GM23338 (cell line): ENCODE measurements around the gene RNF151. TPM values are rescaled to one million over a fixed set of nuclear protein-coding genes. Genes with fewer than 3 reads are reported as not detected.
A peak's percentile ranks its signal among the peaks of the same experiment; 100 is the strongest.

Experiments used
- ATAC-seq: fragments of 200-7000 bp; cut with Tn5 transposase; 3 replicates; pipeline ENCODE4 v1.9.1; 2020
- DNase-seq: peaks from one replicate; pipeline ENCODE4 v3.0.0-alpha.2; 2015; ENCODE audit warnings: low spot score
- H2AFZ ChIP-seq: fragments of 200-600 bp; sonication (generic); 2 replicates; pipeline ENCODE4 v1.8.0; 2016; ENCODE audit warnings: antibody characterized with exemption, mild to moderate bottlenecking, moderate library complexity
- H3F3A ChIP-seq: fragments of 200-600 bp; sonication (generic); replicated peaks from 2 replicates; pipeline ENCODE4 v1.8.0; 2017; ENCODE audit warnings: antibody characterized with exemption, mixed run types, low read depth
- H3K27ac ChIP-seq: fragments of 200-600 bp; sonication (generic); 2 replicates; pipeline ENCODE4 v1.6.1; 2016; ENCODE audit warnings: low read depth
- H3K27me3 ChIP-seq: fragments of 200-600 bp; sonication (generic); 2 replicates; pipeline ENCODE4 v1.8.0; 2016; ENCODE audit warnings: mild to moderate bottlenecking, mixed run types, moderate library complexity; ENCODE audit not compliant: insufficient read depth
- H3K36me3 ChIP-seq: fragments of 200-600 bp; sonication (generic); 2 replicates; pipeline ENCODE4 v1.8.0; 2016; ENCODE audit warnings: mild to moderate bottlenecking; ENCODE audit not compliant: insufficient read depth
- H3K4me1 ChIP-seq: fragments of 200-600 bp; sonication (generic); 2 replicates; pipeline ENCODE4 v1.8.0; 2016; ENCODE audit warnings: mild to moderate bottlenecking, moderate library complexity; ENCODE audit not compliant: insufficient read depth
- H3K4me2 ChIP-seq: fragments of 200-600 bp; sonication (generic); 2 replicates; pipeline ENCODE4 v1.7.1; 2017; ENCODE audit warnings: mixed run types
- H3K4me3 ChIP-seq: fragments of 200-600 bp; sonication (generic); 2 replicates; pipeline ENCODE4 v1.6.1; 2016; ENCODE audit warnings: mixed run types
- H3K79me2 ChIP-seq: fragments of 200-600 bp; sonication (generic); replicated peaks from 2 replicates; pipeline ENCODE4 v1.8.0; 2017; ENCODE audit warnings: mild to moderate bottlenecking; ENCODE audit not compliant: insufficient read depth
- H3K9me2 ChIP-seq: fragments of 200-600 bp; sonication (generic); 2 replicates; pipeline ENCODE4 v1.8.0; 2017; ENCODE audit not compliant: insufficient read depth
- H4K20me1 ChIP-seq: fragments of 200-600 bp; sonication (generic); replicated peaks from 2 replicates; pipeline ENCODE4 v1.8.0; 2017; ENCODE audit warnings: mild to moderate bottlenecking; ENCODE audit not compliant: insufficient read depth
- H3K27ac Mint-ChIP-seq: 2 replicates; pipeline ENCODE4 v1.8.0; 2020; ENCODE audit warnings: inconsistent platforms, mild to moderate bottlenecking, moderate library complexity, mixed read lengths
- H3K27me3 Mint-ChIP-seq: 3 replicates; pipeline ENCODE4 v1.8.0; 2022; ENCODE audit warnings: low read depth, mild to moderate bottlenecking, moderate library complexity, mixed read lengths, inconsistent platforms; ENCODE audit not compliant: insufficient read depth, poor library complexity
- H3K36me3 Mint-ChIP-seq: 3 replicates; pipeline ENCODE4 v1.8.0; 2021; ENCODE audit warnings: low read depth, mild to moderate bottlenecking, inconsistent platforms, moderate library complexity, mixed read lengths
- H3K4me1 Mint-ChIP-seq: 3 replicates; pipeline ENCODE4 v1.8.0; 2020; ENCODE audit warnings: mild to moderate bottlenecking, inconsistent platforms, mixed read lengths
- H3K4me3 Mint-ChIP-seq: 3 replicates; pipeline ENCODE4 v1.8.0; 2021; ENCODE audit warnings: moderate library complexity, mild to moderate bottlenecking, inconsistent platforms, mixed read lengths
- H3K9me3 Mint-ChIP-seq: 3 replicates; pipeline ENCODE4 v1.8.0; 2020; ENCODE audit warnings: moderate library complexity, mild to moderate bottlenecking, inconsistent platforms, mixed read lengths
- CREB1 ChIP-seq: fragments of 250-450 bp; sonication (Bioruptor Pico); IDR thresholded peaks from 2 replicates; pipeline ENCODE4 v1.5.0; 2020; ENCODE audit warnings: low read depth, mild to moderate bottlenecking, moderate library complexity
- EZH2 ChIP-seq: fragments of 200-600 bp; sonication (generic); IDR thresholded peaks from one replicate; pipeline ENCODE4 v1.8.0; 2017; ENCODE audit warnings: antibody characterized with exemption, mild to moderate bottlenecking, low read depth; ENCODE audit not compliant: unreplicated experiment
- EZH2phosphoT487 ChIP-seq: fragments of 200-600 bp; sonication (generic); IDR thresholded peaks from one replicate; pipeline ENCODE4 v1.8.1; 2018; ENCODE audit warnings: antibody characterized with exemption; ENCODE audit not compliant: unreplicated experiment
- JUNB ChIP-seq: IDR thresholded peaks from one replicate; pipeline ENCODE4 v1.6.1; 2016; ENCODE audit warnings: antibody characterized with exemption; ENCODE audit not compliant: unreplicated experiment
- NANOG ChIP-seq: IDR thresholded peaks from 2 replicates; pipeline ENCODE4 v1.6.1; 2016; ENCODE audit warnings: antibody characterized with exemption, borderline replicate concordance
- POLR2AphosphoS5 ChIP-seq: IDR thresholded peaks from 2 replicates; pipeline ENCODE4 v1.6.1; 2016; ENCODE audit warnings: antibody characterized with exemption, low read depth
- STAT1 ChIP-seq: IDR thresholded peaks from one replicate; pipeline ENCODE4 v1.6.1; 2016; ENCODE audit warnings: antibody characterized with exemption; ENCODE audit not compliant: unreplicated experiment
- ZNF114 ChIP-seq: fragments of 250-450 bp; sonication (Bioruptor Pico); IDR thresholded peaks from 2 replicates; pipeline ENCODE4 v1.5.0; 2020; ENCODE audit warnings: mild to moderate bottlenecking, moderate library complexity
- ZNF331 ChIP-seq: fragments of 250-450 bp; sonication (Bioruptor Pico); IDR thresholded peaks from 2 replicates; pipeline ENCODE4 v1.5.0; 2020; ENCODE audit warnings: low read depth, mild to moderate bottlenecking, moderate library complexity
- polyA plus RNA-seq: library from polyadenylated mRNA; unstranded; fragments of >200 nt; fragmentation: Nextera tagmentation; extraction: Ambion mirVana; gene quantifications from 2 replicates; pipeline ENCODE4 v1.2.1, GENCODE V29; 2016
- total RNA-seq: library from RNA; depleted of rRNA; stranded (reverse); fragments of >200 nt; shearing (Covaris generic); gene quantifications from 2 replicates; pipeline ENCODE4 v1.2.3, GENCODE V29; 2014
- TF ChIP-seq, protein P1 (sequence below), 2 experiments: fragments of 200-600 bp in 1 of 2; sonication (generic) in 1 of 2; conservative IDR thresholded peaks; 2 replicates each; pipeline versions ENCODE4 v1.5.1 to v1.6.1; 2016 to 2017; ENCODE audit warnings: antibody characterized with exemption in 2 of 2, low read depth in 2 of 2, mild to moderate bottlenecking in 2 of 2, moderate library complexity in 1 of 2
- TF ChIP-seq, protein P2 (sequence below): IDR thresholded peaks from one replicate; pipeline ENCODE4 v1.6.1; 2018; ENCODE audit warnings: antibody characterized with exemption; ENCODE audit not compliant: unreplicated experiment
- TF ChIP-seq, protein P3 (sequence below): IDR thresholded peaks from 2 replicates; pipeline ENCODE4 v1.6.1; 2016; ENCODE audit warnings: antibody characterized with exemption

RNF151 gene
- total and polyA plus RNA-seq, 2 experiments from 2014 or later, result not detected

DNA sequence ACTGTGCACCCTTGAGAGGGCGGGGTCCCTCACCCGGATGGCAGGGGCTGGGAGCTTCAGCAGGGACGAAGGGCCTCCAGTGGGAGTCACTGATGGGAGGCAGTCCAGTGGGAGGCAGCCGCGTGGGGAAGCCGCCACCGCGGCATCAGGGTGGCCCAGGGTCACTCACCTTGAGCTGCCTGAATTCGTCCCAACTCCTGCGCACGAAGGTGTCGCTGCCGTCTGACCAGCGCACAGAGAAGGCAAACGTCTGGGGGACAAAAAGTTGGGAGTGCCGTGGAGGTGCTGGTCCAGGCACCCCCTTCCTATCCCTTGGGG is 14.1 kb downstream of the RNF151 start (continued):
- TF ChIP-seq, protein P1, sequence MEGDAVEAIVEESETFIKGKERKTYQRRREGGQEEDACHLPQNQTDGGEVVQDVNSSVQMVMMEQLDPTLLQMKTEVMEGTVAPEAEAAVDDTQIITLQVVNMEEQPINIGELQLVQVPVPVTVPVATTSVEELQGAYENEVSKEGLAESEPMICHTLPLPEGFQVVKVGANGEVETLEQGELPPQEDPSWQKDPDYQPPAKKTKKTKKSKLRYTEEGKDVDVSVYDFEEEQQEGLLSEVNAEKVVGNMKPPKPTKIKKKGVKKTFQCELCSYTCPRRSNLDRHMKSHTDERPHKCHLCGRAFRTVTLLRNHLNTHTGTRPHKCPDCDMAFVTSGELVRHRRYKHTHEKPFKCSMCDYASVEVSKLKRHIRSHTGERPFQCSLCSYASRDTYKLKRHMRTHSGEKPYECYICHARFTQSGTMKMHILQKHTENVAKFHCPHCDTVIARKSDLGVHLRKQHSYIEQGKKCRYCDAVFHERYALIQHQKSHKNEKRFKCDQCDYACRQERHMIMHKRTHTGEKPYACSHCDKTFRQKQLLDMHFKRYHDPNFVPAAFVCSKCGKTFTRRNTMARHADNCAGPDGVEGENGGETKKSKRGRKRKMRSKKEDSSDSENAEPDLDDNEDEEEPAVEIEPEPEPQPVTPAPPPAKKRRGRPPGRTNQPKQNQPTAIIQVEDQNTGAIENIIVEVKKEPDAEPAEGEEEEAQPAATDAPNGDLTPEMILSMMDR (conservative IDR thresholded peaks at IDR 0.05; ENCODE audit: low read depth in 2 of 2), result no peak
- TF ChIP-seq, protein P2, sequence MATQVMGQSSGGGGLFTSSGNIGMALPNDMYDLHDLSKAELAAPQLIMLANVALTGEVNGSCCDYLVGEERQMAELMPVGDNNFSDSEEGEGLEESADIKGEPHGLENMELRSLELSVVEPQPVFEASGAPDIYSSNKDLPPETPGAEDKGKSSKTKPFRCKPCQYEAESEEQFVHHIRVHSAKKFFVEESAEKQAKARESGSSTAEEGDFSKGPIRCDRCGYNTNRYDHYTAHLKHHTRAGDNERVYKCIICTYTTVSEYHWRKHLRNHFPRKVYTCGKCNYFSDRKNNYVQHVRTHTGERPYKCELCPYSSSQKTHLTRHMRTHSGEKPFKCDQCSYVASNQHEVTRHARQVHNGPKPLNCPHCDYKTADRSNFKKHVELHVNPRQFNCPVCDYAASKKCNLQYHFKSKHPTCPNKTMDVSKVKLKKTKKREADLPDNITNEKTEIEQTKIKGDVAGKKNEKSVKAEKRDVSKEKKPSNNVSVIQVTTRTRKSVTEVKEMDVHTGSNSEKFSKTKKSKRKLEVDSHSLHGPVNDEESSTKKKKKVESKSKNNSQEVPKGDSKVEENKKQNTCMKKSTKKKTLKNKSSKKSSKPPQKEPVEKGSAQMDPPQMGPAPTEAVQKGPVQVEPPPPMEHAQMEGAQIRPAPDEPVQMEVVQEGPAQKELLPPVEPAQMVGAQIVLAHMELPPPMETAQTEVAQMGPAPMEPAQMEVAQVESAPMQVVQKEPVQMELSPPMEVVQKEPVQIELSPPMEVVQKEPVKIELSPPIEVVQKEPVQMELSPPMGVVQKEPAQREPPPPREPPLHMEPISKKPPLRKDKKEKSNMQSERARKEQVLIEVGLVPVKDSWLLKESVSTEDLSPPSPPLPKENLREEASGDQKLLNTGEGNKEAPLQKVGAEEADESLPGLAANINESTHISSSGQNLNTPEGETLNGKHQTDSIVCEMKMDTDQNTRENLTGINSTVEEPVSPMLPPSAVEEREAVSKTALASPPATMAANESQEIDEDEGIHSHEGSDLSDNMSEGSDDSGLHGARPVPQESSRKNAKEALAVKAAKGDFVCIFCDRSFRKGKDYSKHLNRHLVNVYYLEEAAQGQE, result no peak
- TF ChIP-seq ZNF331 (CRISPR knock-in tag), result no peak
- TF ChIP-seq EZH2phosphoT487, result no peak
- no peak for TF ChIP-seq NANOG

DNA sequence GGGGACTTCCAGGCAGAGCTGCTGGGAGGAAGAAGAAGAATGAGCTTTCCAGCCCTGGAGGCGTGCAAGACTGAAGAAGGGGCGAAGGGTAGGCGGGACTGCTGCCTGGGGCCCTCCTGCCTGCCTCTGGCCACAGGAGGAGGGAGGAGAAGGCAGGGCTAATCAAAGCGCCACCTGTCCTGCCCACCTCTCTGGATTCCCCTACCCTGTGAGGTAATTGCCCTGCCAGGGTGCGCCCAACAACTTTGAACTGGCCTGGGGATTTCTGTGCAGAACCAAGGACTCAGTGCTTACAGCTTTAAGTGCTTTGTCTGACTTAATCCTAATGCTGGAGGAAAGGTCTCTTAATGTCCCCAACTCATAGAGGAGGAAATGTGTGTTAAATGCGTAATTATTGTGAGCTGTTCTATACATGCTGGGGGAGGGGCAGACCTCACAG is 14.8 kb downstream of the RNF151 start, which contains the start of gene NOXO1:
Gene NOXO1 (minus strand): TSS at position 72 of the 439 bp plus-strand sequence. CDS start 290 bp downstream, outside the sequence.
- TF ChIP-seq EZH2phosphoT487, result no peak
- peak; percentile 14 for TF ChIP-seq EZH2
- Histone ChIP-seq H2AFZ (0 out of 2 replicates have a peak within 1 kb of the TSS, but pooled peaks have one; percentile 38), H3K36me3 (no peaks in the 10 kb centered on the region), H3K9me2 (no peaks in the 10 kb centered on the region), H3K27ac (no peak within 1 kb of the TSS), H3K79me2 (peaks cover 4% of the 10 kb centered on the region; the same call in 1 of the 2 replicates), H3K4me2 (peak within 1 kb of the TSS; percentile 89), H4K20me1 (no peaks in the 10 kb centered on the region; the same call in none of the 2 replicates), H3K4me3 (peak within 1 kb of the TSS; percentile 68), H3F3A (peaks cover 34% of the 10 kb centered on the region), H3K27me3 (peaks cover 36% of the 10 kb centered on the region), H3K4me1 (peaks cover 21% of the 10 kb centered on the region)
- peak within 1 kb of the TSS; percentile 68 for H3K4me3 Mint-ChIP-seq
- no peak for ATAC-seq
- peaks cover 23% of the 10 kb centered on the region for H3K4me1 Mint-ChIP-seq
- peaks cover 14% of the 10 kb centered on the region for H3K36me3 Mint-ChIP-seq
- H3K27me3 Mint-ChIP-seq, result peaks cover 48% of the 10 kb centered on the region
- H3K27ac Mint-ChIP-seq, result no peak within 1 kb of the TSS
- DNase-seq, result no peak
- H3K9me3 Mint-ChIP-seq, result no peaks in the 10 kb centered on the region

DNA sequence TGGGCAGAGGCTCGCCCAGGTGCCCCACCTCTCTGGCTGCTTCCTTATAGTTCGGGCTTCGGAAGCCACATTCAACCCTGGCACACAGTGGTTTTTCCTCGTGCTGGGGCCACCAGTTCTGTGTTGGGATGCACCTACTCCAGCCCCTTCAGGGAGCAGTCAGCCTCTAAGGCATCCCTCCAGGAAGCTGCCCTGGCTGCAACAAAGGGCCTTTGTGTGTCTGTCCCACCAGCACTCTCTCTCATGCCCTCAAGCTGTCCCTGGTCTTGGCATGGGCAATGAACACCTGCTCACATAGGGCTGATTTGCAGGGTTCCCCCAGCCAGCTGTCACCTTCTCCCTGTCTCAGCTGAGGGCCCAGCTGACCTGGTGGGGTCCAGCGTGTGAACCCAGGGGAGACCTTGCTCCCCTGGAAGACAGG is 15.4 kb downstream of the RNF151 start:
- Histone ChIP-seq H2AFZ (no peak overlapping the region), H3K27ac (no peak overlapping the region), H3K79me2 (peaks cover 4% of the 10 kb centered on the region; the same call in 1 of the 2 replicates), H4K20me1 (no peaks in the 10 kb centered on the region; the same call in none of the 2 replicates), H3K4me3 (no peak overlapping the region), H3K27me3 (peaks cover 36% of the 10 kb centered on the region), H3F3A (peaks cover 34% of the 10 kb centered on the region), H3K9me2 (no peaks in the 10 kb centered on the region), H3K36me3 (no peaks in the 10 kb centered on the region), H3K4me2 (no peak overlapping the region), H3K4me1 (peaks cover 21% of the 10 kb centered on the region)
- Mint-ChIP-seq H3K9me3 (no peaks in the 10 kb centered on the region), H3K4me3 (no peak overlapping the region; the same call in 2 of the 3 replicates), H3K36me3 (peaks cover 17% of the 10 kb centered on the region), H3K4me1 (peaks cover 23% of the 10 kb centered on the region), H3K27me3 (peaks cover 54% of the 10 kb centered on the region), H3K27ac (no peak overlapping the region)
- DNase-seq (no peak), ATAC-seq (no peak)
- TF ChIP-seq JUNB (no peak), POLR2AphosphoS5 (no peak), EZH2phosphoT487 (no peak), ZNF331 (CRISPR knock-in tag) (no peak), ZNF114 (CRISPR knock-in tag) (no peak), STAT1 (no peak), CREB1 (CRISPR knock-in tag) (no peak), EZH2 (no peak)
- TF ChIP-seq, protein P1 (conservative IDR thresholded peaks at IDR 0.05; ENCODE audit: low read depth in 2 of 2), result no peak
- TF ChIP-seq, protein P3, sequence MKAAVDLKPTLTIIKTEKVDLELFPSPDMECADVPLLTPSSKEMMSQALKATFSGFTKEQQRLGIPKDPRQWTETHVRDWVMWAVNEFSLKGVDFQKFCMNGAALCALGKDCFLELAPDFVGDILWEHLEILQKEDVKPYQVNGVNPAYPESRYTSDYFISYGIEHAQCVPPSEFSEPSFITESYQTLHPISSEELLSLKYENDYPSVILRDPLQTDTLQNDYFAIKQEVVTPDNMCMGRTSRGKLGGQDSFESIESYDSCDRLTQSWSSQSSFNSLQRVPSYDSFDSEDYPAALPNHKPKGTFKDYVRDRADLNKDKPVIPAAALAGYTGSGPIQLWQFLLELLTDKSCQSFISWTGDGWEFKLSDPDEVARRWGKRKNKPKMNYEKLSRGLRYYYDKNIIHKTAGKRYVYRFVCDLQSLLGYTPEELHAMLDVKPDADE, result no peak
